Choroid plexus epithelial cell (primary cell): ENCODE results near the gene PSENEN.

Experiments
- DNase-seq: peaks from one replicate; pipeline ENCODE4 v3.0.0-alpha.2; 2010; ENCODE audit warnings: low read depth
- H3K4me3 ChIP-seq: 2 replicates; pipeline ENCODE4 v1.5.1; 2011; ENCODE audit warnings: low read depth, mild to moderate bottlenecking, control low read depth, low read length, moderate library complexity
- CTCF ChIP-seq: conservative IDR thresholded peaks from 2 replicates; pipeline ENCODE4 v1.5.1; 2011; ENCODE audit warnings: low read depth, mild to moderate bottlenecking, control low read depth, inconsistent platforms, low read length, moderate library complexity

Gene PSENEN

GRCh38 chr19:35724560-35724959 lies 20.9 kb upstream of the PSENEN start:
- H3K4me3 ChIP-seq, result no peak overlapping the region
- TF ChIP-seq CTCF, result no peak
- no peak for DNase-seq

GRCh38 chr19:35725216-35725861 lies 20.1 kb upstream of the PSENEN start:
- no peak overlapping the region for H3K4me3 ChIP-seq
- DNase-seq, result no peak
- no peak for TF ChIP-seq CTCF

DNA sequence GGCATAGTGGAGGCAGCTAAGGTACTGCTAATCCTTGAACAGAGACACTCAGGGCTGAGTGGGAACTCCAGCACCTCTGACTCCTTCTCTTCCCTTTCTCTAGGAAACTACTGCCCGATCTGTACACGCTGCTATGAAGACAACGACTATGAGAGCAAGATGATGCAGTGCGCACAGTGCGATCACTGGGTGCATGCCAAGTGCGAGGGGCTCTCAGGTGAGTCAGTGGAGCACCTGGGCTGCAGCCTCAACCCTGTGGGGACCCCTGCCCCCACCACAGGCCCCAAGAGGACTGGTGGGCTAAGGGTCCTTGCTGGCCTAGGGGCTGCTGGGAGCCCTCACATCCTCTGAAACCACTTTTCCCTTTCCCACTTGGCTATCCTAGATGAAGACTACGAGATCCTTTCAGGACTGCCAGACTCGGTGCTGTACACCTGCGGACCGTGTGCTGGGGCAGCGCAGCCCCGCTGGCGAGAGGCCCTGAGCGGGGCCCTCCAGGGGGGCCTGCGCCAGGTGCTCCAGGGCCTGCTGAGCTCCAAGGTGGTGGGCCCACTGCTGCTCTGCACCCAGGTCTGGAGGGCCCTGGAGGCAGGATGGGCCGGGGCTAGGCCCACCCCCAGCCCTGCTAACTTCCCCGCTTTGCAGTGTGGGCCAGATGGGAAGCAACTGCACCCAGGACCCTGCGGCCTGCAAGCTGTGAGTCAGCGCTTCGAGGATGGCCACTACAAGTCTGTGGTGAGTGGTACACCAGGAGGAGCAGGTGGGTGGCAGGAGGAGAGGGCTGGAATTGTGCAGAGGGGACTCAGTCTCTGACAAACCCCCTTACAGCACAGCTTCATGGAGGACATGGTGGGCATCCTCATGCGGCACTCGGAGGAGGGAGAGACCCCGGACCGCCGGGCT lies 18.1 kb upstream of the PSENEN start:
- no peak for DNase-seq
- no peak overlapping the region for H3K4me3 ChIP-seq
- no peak for TF ChIP-seq CTCF

DNA sequence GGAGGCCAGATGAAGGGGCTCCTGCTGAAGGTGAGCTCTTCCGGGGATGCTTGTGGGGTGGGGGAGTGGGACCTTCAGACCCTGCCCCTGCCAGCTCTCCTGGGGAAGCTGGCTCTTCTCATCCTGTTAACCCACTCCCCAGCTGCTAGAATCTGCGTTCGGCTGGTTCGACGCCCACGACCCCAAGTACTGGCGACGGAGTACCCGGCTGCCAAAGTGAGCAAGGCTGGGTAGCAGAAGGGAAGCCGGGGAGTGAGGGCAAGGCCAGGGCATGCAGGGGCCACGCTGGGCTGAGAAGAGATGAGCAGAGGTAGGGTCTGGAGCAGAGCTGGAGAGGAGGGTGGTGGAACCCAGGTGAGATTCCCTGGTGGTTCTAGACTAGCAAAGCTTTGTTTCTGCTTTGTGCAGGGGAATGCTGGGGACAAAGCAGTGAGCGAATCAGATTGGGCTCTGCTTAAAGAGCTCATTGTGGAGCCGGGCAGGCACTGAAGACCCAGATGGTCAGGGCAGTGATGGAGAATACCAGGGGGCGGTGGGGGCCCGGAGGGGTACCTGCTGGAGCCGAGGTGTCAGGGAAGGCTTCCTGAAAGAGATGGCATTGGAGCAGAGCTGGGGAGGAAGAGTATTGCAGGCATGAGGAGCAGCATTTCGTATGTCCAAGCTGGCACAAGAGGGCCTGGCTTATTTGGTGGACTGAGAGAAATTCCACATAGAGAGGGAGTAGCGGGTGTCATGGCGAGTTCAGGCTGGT lies 17.3 kb upstream of the PSENEN start:
- no peak overlapping the region for H3K4me3 ChIP-seq
- no peak for TF ChIP-seq CTCF
- DNase-seq, result no peak

DNA sequence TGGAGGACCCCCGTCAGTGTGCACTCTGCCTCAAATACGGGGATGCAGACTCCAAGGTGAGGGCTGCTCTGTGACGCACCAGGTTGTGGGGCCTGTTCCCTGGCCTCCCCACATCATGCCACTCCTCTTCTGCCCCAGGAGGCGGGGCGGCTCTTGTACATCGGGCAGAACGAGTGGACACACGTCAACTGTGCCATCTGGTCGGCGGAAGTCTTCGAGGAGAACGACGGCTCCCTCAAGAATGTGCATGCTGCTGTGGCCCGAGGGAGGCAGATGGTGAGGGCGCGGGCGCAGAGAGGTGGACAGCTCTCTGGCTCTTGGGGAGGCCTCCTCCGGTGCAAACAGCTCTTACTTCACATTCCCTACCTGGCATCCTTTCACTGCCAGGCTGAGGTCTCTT lies 16.4 kb upstream of the PSENEN start:
- TF ChIP-seq CTCF, result no peak
- DNase-seq, result no peak
- H3K4me3 ChIP-seq, result no peak overlapping the region

- H3K4me3 ChIP-seq, result no peak overlapping the region
These were observed 15.7 kb upstream of the PSENEN start for GRCh38 chr19:35729763-35730162.

More at GRCh38 chr19:35729763-35730162, 15.7 kb upstream of the PSENEN start:
- DNase-seq, result no peak
- TF ChIP-seq CTCF, result no peak
